WTC11 (cell line): Measurements from ENCODE around the gene ZNF750. TPM values are rescaled to one million over a fixed set of nuclear protein-coding genes. Genes with fewer than 3 reads are reported as not detected.

Source experiments
- ATAC-seq: fragments of 200-7000 bp; cut with Tn5 transposase; 2 replicates; pipeline ENCODE4 v1.10.0; 2021; ENCODE audit warnings: mild to moderate bottlenecking, moderate library complexity
- CTCF ChIA-PET: fragments of 300-600 bp; sonication (Branson Sonifier 250); formaldehyde crosslinking; loops from one replicate; lab custom pipeline; 2021; ENCODE audit warnings: antibody characterized with exemption; lab: Charles Lee
- POLR2A ChIA-PET: fragments of 350-600 bp; sonication (Branson Sonifier 250); formaldehyde crosslinking; loops from one replicate; lab custom pipeline; 2021; ENCODE audit warnings: antibody characterized with exemption; lab: Charles Lee
- DNase-seq: peaks from one replicate; pipeline ENCODE4 v3.0.0; 2021; ENCODE audit warnings: low spot score
- H3K27ac Mint-ChIP-seq: 2 replicates; pipeline ENCODE4 v1.8.0; 2021; ENCODE audit warnings: mixed read lengths
- H3K27me3 Mint-ChIP-seq: 2 replicates; pipeline ENCODE4 v1.8.0; 2021; ENCODE audit warnings: low read depth, mild to moderate bottlenecking, moderate library complexity, mixed read lengths
- H3K36me3 Mint-ChIP-seq: 2 replicates; pipeline ENCODE4 v1.8.0; 2021; ENCODE audit warnings: mixed read lengths
- H3K4me1 Mint-ChIP-seq: 2 replicates; pipeline ENCODE4 v1.8.0; 2022; ENCODE audit warnings: mixed read lengths
- H3K4me3 Mint-ChIP-seq: 2 replicates; pipeline ENCODE4 v1.8.0; 2021; ENCODE audit warnings: mild to moderate bottlenecking, moderate library complexity, mixed read lengths
- H3K9me3 Mint-ChIP-seq: 2 replicates; pipeline ENCODE4 v1.8.0; 2021; ENCODE audit warnings: mixed read lengths
- CREB1 ChIP-seq: sonication (generic); formaldehyde crosslinking; IDR thresholded peaks from 2 replicates; pipeline ENCODE4 v1.8.0; 2023; ENCODE audit warnings: mild to moderate bottlenecking, missing genetic modification reagents
- CTCF ChIP-seq: fragments of 200-600 bp; IDR thresholded peaks from 2 replicates; pipeline ENCODE4 v1.8.0; 2022; ENCODE audit warnings: antibody characterized with exemption
- ELF4 ChIP-seq: sonication (generic); formaldehyde crosslinking; IDR thresholded peaks from 2 replicates; pipeline ENCODE4 v1.8.1; 2022; ENCODE audit warnings: low read depth, mild to moderate bottlenecking, moderate library complexity, missing genetic modification reagents
- EMX1 ChIP-seq: fragments of 250-450 bp; sonication (Bioruptor Pico); IDR thresholded peaks from 2 replicates; pipeline ENCODE4 v1.8.0; 2021; ENCODE audit warnings: mild to moderate bottlenecking
- ERG ChIP-seq: fragments of 250-450 bp; sonication (Bioruptor Pico); IDR thresholded peaks from 2 replicates; pipeline ENCODE4 v1.8.0; 2021; ENCODE audit warnings: mild to moderate bottlenecking
- GTF2I ChIP-seq: fragments of 250-450 bp; sonication (Bioruptor Pico); conservative IDR thresholded peaks from 2 replicates; pipeline ENCODE4 v1.4.0; 2021; ENCODE audit warnings: mild to moderate bottlenecking
- HMGXB4 ChIP-seq: sonication (generic); formaldehyde crosslinking; IDR thresholded peaks from 2 replicates; pipeline ENCODE4 v1.8.1; 2023; ENCODE audit warnings: mild to moderate bottlenecking, moderate library complexity, missing genetic modification reagents
- IRF2 ChIP-seq: sonication (generic); formaldehyde crosslinking; IDR thresholded peaks from 2 replicates; pipeline ENCODE4 v1.8.0; 2022; ENCODE audit warnings: low read depth, missing genetic modification reagents, borderline replicate concordance
- KAT7 ChIP-seq: sonication (generic); formaldehyde crosslinking; IDR thresholded peaks from 2 replicates; pipeline ENCODE4 v1.8.1; 2023; ENCODE audit warnings: missing genetic modification reagents, mild to moderate bottlenecking, borderline replicate concordance
- MXD4 ChIP-seq: fragments of 250-450 bp; sonication (Bioruptor Pico); IDR thresholded peaks from 2 replicates; pipeline ENCODE4 v1.8.0; 2021; ENCODE audit warnings: mild to moderate bottlenecking, moderate library complexity, borderline replicate concordance
- MYBL2 ChIP-seq: sonication (generic); formaldehyde crosslinking; IDR thresholded peaks from 2 replicates; pipeline ENCODE4 v1.8.1; 2023; ENCODE audit warnings: mild to moderate bottlenecking, moderate library complexity, missing genetic modification reagents
- NR1H2 ChIP-seq: sonication (generic); formaldehyde crosslinking; IDR thresholded peaks from 2 replicates; pipeline ENCODE4 v1.9.0; 2021; ENCODE audit warnings: mild to moderate bottlenecking, moderate library complexity, missing genetic modification reagents
- NR2C2 ChIP-seq: sonication (generic); formaldehyde crosslinking; IDR thresholded peaks from 2 replicates; pipeline ENCODE4 v1.8.0; 2022; ENCODE audit warnings: mild to moderate bottlenecking, missing genetic modification reagents
- OVOL2 ChIP-seq: fragments of 250-450 bp; sonication (Bioruptor Pico); IDR thresholded peaks from 2 replicates; pipeline ENCODE4 v1.9.0; 2021; ENCODE audit warnings: mild to moderate bottlenecking, borderline replicate concordance
- PRRX2 ChIP-seq: fragments of 250-450 bp; sonication (Bioruptor Pico); IDR thresholded peaks from 2 replicates; pipeline ENCODE4 v1.8.0; 2021; ENCODE audit warnings: mild to moderate bottlenecking
- SMAD3 ChIP-seq: sonication (generic); formaldehyde crosslinking; IDR thresholded peaks from 2 replicates; pipeline ENCODE4 v1.8.0; 2022; ENCODE audit warnings: missing genetic modification reagents, mild to moderate bottlenecking, borderline replicate concordance
- SMAD4 ChIP-seq: sonication (generic); formaldehyde crosslinking; IDR thresholded peaks from 2 replicates; pipeline ENCODE4 v1.8.0; 2022; ENCODE audit warnings: mild to moderate bottlenecking, missing genetic modification reagents
- SOX15 ChIP-seq: fragments of 250-450 bp; sonication (Bioruptor Pico); IDR thresholded peaks from 2 replicates; pipeline ENCODE4 v1.9.0; 2021; ENCODE audit warnings: mild to moderate bottlenecking
- TCF7 ChIP-seq: sonication (generic); formaldehyde crosslinking; IDR thresholded peaks from 2 replicates; pipeline ENCODE4 v1.8.0; 2022; ENCODE audit warnings: mild to moderate bottlenecking, low read depth, missing genetic modification reagents, moderate library complexity
- USF1 ChIP-seq: sonication (generic); formaldehyde crosslinking; IDR thresholded peaks from 2 replicates; pipeline ENCODE4 v1.8.0; 2022; ENCODE audit warnings: mild to moderate bottlenecking, missing genetic modification reagents
- ZBTB21 ChIP-seq: sonication (generic); formaldehyde crosslinking; IDR thresholded peaks from 2 replicates; pipeline ENCODE4 v1.8.1; 2023; ENCODE audit warnings: mild to moderate bottlenecking, missing genetic modification reagents, borderline replicate concordance
- ZNF121 ChIP-seq: sonication (generic); formaldehyde crosslinking; IDR thresholded peaks from 2 replicates; pipeline ENCODE4 v1.8.0; 2023; ENCODE audit warnings: missing genetic modification reagents
- ZNF138 ChIP-seq: sonication (generic); formaldehyde crosslinking; conservative IDR thresholded peaks from 2 replicates; pipeline ENCODE4 v1.8.1; 2022; ENCODE audit warnings: mild to moderate bottlenecking, moderate library complexity, missing genetic modification reagents
- ZNF219 ChIP-seq: sonication (generic); formaldehyde crosslinking; IDR thresholded peaks from 2 replicates; pipeline ENCODE4 v1.8.0; 2023; ENCODE audit warnings: missing genetic modification reagents, mild to moderate bottlenecking, borderline replicate concordance
- ZNF281 ChIP-seq: sonication (generic); formaldehyde crosslinking; IDR thresholded peaks from 2 replicates; pipeline ENCODE4 v1.8.0; 2023; ENCODE audit warnings: mild to moderate bottlenecking, missing genetic modification reagents
- ZNF317 ChIP-seq: sonication (generic); formaldehyde crosslinking; IDR thresholded peaks from 2 replicates; pipeline ENCODE4 v1.8.1; 2023; ENCODE audit warnings: low read depth, mild to moderate bottlenecking, moderate library complexity, missing genetic modification reagents, borderline replicate concordance
- ZNF396 ChIP-seq: fragments of 250-450 bp; sonication (Bioruptor Pico); IDR thresholded peaks from 2 replicates; pipeline ENCODE4 v1.8.0; 2021; ENCODE audit warnings: mild to moderate bottlenecking, moderate library complexity, borderline replicate concordance
- ZNF423 ChIP-seq: fragments of 250-450 bp; sonication (Bioruptor Pico); IDR thresholded peaks from 2 replicates; pipeline ENCODE4 v2.1.2; 2022; ENCODE audit warnings: mild to moderate bottlenecking, moderate library complexity
- total RNA-seq: library from RNA; stranded (reverse); gene quantifications from 3 replicates; pipeline ENCODE4 v1.2.3, GENCODE V29; 2021

ZNF750 gene
- total RNA-seq, 1 experiment from 2014 or later = 0.04 TPM

- Mint-ChIP-seq H3K27ac (peak overlapping the region; percentile 85), H3K4me3 (no peak overlapping the region), H3K4me1 (peaks cover 8% of the 10 kb centered on the region; the same call in 1 of the 2 replicates), H3K27me3 (no peaks in the 10 kb centered on the region), H3K9me3 (no peaks in the 10 kb centered on the region), H3K36me3 (peaks cover 11% of the 10 kb centered on the region)
- no peak for TF ChIP-seq ZBTB21
- TF ChIP-seq ZNF423 (CRISPR knock-in tag) = no peak
- no peak for TF ChIP-seq SOX15 (CRISPR knock-in tag)
- no peak for TF ChIP-seq ZNF121 (CRISPR knock-in tag)
- TF ChIP-seq ZNF396 (CRISPR knock-in tag) = no peak
- no peak for TF ChIP-seq PRRX2 (CRISPR knock-in tag)
- no peak for TF ChIP-seq ELF4
- TF ChIP-seq CREB1 = no peak
- TF ChIP-seq MXD4 (CRISPR knock-in tag) = no peak
- no peak for TF ChIP-seq SMAD3 (CRISPR knock-in tag)
- no peak for TF ChIP-seq ZNF138
- TF ChIP-seq IRF2 (CRISPR knock-in tag) = no peak
- no peak for TF ChIP-seq HMGXB4 (CRISPR knock-in tag)
- no peak for TF ChIP-seq ERG (CRISPR knock-in tag)
- no peak for TF ChIP-seq KAT7 (CRISPR knock-in tag)
- no peak for TF ChIP-seq USF1 (CRISPR knock-in tag)
- TF ChIP-seq OVOL2 (CRISPR knock-in tag) = no peak
- CTCF ChIA-PET = interaction anchor here (1.5 to 2.1 kb wide), 2 partner anchors 32 to 87 kb away, joined by 4 to 5 read pairs; no protein-coding TSS in a partner anchor
- ATAC-seq (no peak), DNase-seq (no peak)
- POLR2A ChIA-PET = no interaction called here
These were observed 28.9 kb upstream of the ZNF750 start for GRCh38 chr17:82868715-82869131.

- Mint-ChIP-seq H3K27ac (peak overlapping the region; percentile 79), H3K36me3 (peaks cover 11% of the 10 kb centered on the region), H3K4me3 (no peak overlapping the region), H3K9me3 (no peaks in the 10 kb centered on the region), H3K4me1 (peaks cover 10% of the 10 kb centered on the region), H3K27me3 (no peaks in the 10 kb centered on the region)
- ChIA-PET CTCF (interaction anchor here (2.1 kb wide), 1 partner anchor 31 kb away, joined by 4 read pairs; no protein-coding TSS in a partner anchor), POLR2A (no interaction called here)
- no peak for DNase-seq
- no peak for ATAC-seq
- TF ChIP-seq GTF2I (CRISPR knock-in tag) = no peak
- no peak for TF ChIP-seq SMAD4 (CRISPR knock-in tag)
- TF ChIP-seq TCF7 = no peak
- no peak for TF ChIP-seq ZNF317
- no peak for TF ChIP-seq CTCF
- TF ChIP-seq NR2C2 (CRISPR knock-in tag) = no peak
- TF ChIP-seq ZNF281 = no peak
- no peak for TF ChIP-seq EMX1 (CRISPR knock-in tag)
- TF ChIP-seq MYBL2 = no peak
- no peak for TF ChIP-seq MXD4 (CRISPR knock-in tag)
- no peak for TF ChIP-seq ELF4
- TF ChIP-seq ZNF219 (CRISPR knock-in tag) = no peak
- no peak for TF ChIP-seq NR1H2 (CRISPR knock-in tag)
- no peak for TF ChIP-seq KAT7 (CRISPR knock-in tag)
- no peak for TF ChIP-seq OVOL2 (CRISPR knock-in tag)
These were observed 28.0 kb upstream of the ZNF750 start for GRCh38 chr17:82867763-82868325.
